GM13976 (cell line): ENCODE measurements around the gene ZFP30.

Experiments used
- DNase-seq: peaks from one replicate; pipeline ENCODE4 v3.0.0; 2012; ENCODE audit warnings: low spot score
- in situ Hi-C: fragments of 300-500 bp; cut with MboI; formaldehyde crosslinking; loops from one replicate; pipeline ENCODE4 v1.12.0; 2022; ENCODE audit warnings: low sequenced_read_pairs, mixed read lengths, inconsistent platforms; ENCODE audit not compliant: unreplicated experiment
- TF ChIP-seq, protein P1 (sequence below): IDR thresholded peaks from 2 replicates; pipeline ENCODE4 v1.5.1; 2012; ENCODE audit warnings: borderline replicate concordance, mild to moderate bottlenecking; ENCODE audit not compliant: insufficient read depth; ENCODE audit errors: extremely low read depth, missing control alignments, control extremely low read depth

Gene ZFP30

DNA sequence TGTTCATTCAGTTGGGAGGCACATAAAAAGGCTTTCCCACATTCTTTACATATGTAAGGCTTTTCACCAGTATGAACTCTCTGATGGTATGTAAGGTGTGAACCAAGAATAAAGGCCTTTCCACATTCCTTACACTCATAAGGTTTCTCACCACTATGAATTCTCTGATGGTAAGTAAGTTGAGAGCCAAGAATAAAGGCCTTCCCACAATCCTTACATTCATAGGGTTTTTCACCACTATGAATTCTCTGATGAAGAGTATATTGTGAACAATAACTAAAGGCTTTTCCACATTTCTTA, 89.9 kb downstream of the ZFP30 start:
- no peak for DNase-seq
- in situ Hi-C loops: no loop called here
- TF ChIP-seq, protein P1, sequence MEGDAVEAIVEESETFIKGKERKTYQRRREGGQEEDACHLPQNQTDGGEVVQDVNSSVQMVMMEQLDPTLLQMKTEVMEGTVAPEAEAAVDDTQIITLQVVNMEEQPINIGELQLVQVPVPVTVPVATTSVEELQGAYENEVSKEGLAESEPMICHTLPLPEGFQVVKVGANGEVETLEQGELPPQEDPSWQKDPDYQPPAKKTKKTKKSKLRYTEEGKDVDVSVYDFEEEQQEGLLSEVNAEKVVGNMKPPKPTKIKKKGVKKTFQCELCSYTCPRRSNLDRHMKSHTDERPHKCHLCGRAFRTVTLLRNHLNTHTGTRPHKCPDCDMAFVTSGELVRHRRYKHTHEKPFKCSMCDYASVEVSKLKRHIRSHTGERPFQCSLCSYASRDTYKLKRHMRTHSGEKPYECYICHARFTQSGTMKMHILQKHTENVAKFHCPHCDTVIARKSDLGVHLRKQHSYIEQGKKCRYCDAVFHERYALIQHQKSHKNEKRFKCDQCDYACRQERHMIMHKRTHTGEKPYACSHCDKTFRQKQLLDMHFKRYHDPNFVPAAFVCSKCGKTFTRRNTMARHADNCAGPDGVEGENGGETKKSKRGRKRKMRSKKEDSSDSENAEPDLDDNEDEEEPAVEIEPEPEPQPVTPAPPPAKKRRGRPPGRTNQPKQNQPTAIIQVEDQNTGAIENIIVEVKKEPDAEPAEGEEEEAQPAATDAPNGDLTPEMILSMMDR: no peak

DNA sequence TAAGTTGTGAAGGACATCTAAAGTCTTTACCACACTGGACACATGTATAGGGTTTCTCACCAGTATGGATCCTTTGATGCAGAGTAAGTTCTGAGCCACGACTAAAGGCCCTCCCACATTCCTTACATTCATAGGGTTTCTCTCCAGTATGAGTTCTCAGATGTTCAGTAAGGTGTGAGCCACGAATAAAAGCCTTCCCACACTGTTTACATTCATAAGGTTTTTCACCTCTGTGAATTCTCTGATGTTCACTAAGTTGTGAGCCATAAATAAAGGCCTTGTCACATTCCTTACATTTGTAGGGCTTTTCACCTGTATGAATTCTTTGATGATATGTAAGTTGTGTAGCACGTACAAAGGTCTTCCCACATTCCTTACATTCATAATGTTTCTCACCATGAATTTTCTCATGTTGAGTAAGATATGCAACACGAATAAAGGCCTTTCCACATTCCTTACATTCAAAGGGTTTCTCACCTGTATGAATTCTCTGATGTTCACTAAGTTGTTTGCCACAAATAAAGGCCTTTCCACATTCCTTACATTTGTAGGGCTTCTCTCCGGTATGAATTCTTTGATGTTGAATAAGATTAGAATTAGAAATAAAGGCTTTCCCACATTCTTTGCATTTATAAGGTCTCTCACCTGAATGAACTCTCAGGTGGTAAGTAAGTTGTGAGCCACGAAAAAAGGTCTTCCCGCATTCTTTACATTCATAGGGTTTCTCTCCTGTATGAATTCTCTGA, 90.5 kb downstream of the ZFP30 start:
- TF ChIP-seq, protein P1: no peak
- in situ Hi-C loops: no loop called here
- DNase-seq: no peak
